NCI-H187 (cell line): ENCODE measurements around the gene UQCC2.

Experiments
- DNase-seq, 2 experiments: peaks; one replicate each; lab custom pipeline; 2025; lab: John Stamatoyannopoulos, UW

Gene UQCC2

DNA sequence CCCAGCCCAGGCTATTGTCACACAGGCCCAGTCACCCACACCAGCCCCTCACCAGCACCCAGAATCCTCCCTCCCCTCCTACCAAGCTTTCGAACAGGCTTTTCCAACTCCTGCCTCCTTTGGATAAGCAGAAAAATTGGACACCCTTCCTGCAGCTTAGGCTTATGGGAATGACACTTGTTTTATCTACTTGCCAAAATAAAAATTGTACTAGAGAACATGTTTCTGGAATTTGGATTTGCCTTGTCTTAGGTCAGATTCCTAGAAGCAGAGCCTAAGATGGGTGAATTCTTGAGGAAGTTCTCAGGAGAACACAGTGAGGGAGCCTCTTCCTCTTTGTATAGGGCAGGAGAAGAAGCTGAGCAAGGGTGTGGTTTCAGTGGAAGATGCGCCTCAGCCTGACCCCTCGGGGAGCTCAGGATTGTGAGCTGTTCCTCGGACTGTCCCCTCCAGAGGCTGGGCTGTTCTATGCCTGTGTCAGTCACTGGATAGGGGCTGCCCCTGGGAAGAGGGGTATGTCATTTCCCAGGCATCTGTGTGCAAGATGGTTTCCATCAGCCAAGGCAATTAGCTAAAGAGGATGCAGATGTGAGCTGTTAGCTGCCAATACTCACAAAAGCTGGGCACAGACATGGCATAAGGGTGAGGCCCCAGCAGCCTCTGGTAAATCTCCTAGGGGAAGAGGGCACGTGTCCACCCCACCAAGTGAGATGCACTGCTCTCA lies 56.5 kb downstream of the UQCC2 start:
- DNase-seq: no peak

DNA sequence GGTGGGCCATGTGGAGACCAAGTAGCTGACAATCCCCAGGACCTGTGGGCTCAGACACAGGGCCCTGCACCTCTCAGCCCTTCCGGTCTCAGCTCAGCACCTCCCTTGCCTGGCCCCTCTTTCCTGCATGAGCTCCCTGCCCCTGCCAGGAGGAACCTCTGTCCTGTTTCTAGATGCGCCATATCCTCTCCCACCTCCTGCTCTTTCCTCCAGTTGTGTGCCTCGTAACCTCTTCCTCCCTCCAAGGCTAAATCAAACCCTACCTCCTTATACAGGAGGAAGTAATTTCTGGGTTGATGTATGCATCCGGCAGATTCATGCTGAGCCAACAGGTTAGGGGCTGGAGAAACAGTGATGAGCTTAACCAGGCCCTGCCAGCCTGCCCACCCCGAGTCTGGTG lies 59.5 kb downstream of the UQCC2 start:
- DNase-seq: no peak

DNA sequence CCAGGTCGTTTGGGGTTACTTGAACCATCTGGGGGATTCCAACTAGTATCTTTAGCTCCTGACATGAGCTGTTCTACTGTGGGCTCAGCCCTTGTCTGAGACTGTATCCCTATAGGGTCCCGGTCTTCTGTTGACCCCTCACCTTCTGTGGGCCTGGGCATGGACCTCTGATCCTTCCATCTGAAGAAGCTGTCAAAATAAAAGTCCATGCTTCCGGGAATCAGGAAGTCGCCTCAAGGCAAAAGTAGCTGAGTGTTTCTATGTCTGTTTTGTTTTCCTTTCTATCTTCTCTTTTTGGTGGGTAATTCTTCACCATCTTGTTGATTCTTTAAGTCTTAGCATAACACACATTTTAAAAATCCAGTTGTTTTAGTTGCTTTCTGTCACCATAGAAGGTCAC lies 60.1 kb downstream of the UQCC2 start:
- DNase-seq: no peak
